A172 (cell line): Measurements from ENCODE around the gene APC2. TPM values are rescaled to one million over a fixed set of nuclear protein-coding genes. Genes with fewer than 3 reads are reported as not detected.

Experiments used
- DNase-seq: peaks from one replicate; pipeline ENCODE4 v3.0.0-alpha.2; 2015; ENCODE audit warnings: low spot score
- total RNA-seq: library from RNA; depleted of rRNA; stranded (reverse); fragments of >200 nt; shearing (Covaris generic); gene quantifications from 2 replicates; pipeline ENCODE4 v1.2.3, GENCODE V29; 2014

Gene APC2
- total RNA-seq, 1 experiment from 2014 or later, result 0.79 TPM

DNA sequence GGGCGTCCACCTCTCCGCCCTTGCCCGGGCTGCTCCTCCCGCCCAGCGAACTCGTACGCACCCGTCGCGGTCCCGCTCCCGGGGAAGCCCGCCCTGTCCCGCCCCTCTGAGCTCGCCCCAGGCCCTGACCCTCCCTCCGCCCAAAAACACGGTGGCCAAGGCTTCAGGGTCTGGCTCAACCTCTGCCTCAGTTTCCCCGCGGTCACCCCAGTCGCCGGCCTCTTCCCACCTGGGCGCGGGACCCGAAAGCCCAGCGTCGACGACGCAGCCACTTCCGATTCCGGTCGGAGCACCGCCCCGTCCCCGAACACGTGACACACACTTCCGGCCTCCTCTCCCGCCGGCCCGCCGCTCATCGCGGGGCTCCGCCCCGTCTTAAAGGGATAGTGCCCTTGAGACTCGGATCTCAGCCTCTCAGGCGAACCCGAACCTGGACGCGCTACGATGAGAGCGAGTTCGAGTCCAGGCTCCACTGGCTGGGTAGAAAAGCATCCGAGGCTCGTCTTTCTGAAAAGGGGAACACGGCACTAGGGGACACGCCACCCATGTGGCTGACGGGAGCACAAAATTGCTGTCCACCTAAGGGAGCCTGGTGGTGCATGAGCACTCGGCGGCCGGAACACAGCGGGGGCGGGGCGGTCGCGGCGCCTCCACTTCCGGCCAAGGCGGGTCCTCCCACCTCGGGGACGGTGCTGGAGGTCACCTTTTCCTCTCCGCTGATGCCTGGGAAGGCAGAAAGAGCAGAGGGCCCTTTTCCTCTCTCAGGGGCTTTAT lies 29.2 kb downstream of the APC2 start, which contains the start of gene C19orf25:
C19orf25 (minus strand) TSS at position 282 of the 774 bp plus-strand sequence. CDS start 312 bp downstream, outside the sequence.
- peak; percentile 90 for DNase-seq

DNA sequence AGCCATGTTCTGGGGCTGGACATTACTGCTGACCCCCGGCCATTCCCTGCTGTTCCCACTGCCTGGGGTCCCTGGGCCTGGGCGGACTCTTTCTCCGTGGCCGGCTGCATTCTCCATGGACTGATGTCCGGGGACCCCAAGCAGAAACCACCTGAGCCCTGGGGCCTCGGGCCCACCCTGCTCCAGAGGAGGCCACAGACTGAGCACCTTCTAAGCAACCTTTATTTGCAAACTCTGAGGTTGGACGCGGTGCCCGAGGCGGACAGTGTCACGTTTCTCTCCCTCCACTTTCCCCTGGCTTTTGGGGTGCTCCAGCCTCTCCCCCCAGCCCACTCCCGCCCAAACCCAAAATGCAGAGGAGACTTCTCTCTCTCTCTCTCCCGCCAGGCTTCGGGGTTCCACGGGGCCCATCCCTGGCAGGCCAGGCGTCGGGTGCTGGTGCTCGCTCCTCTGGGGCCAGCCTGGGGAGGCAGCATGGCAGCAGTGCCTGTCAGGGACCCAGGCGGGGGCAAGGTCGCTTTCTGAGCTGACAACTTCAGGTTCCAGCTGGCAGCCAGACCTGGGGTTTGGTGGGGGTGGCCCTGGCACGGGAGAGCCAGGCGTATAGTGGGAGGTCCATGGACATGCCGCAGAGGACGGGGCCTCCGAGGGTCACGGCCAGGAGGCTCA lies 31.4 kb downstream of the APC2 start:
- no peak for DNase-seq

DNA sequence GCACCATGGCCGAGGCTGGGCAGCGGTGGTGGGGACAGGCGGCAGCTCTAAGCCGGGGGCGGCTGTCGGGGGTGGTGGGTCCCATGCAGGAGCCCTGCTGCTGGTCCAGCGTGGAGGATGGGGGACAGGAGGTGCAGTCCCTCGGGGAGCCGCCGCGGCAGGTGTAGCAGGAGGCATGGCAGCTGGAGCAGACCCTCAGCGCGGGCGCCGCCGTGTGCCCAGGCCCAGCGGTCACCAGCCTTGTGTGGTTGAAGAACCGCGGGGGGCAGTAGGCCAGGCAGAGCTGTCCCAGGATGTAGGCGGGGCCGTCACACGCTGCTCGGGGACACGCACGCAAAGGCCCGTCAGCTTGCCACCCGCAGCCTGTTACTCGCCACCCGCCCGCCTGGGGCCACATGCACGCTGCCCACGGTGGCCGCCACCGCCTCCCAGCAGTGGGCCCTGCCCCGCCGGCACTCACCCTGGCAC lies 32.0 kb downstream of the APC2 start:
- no peak for DNase-seq

DNA sequence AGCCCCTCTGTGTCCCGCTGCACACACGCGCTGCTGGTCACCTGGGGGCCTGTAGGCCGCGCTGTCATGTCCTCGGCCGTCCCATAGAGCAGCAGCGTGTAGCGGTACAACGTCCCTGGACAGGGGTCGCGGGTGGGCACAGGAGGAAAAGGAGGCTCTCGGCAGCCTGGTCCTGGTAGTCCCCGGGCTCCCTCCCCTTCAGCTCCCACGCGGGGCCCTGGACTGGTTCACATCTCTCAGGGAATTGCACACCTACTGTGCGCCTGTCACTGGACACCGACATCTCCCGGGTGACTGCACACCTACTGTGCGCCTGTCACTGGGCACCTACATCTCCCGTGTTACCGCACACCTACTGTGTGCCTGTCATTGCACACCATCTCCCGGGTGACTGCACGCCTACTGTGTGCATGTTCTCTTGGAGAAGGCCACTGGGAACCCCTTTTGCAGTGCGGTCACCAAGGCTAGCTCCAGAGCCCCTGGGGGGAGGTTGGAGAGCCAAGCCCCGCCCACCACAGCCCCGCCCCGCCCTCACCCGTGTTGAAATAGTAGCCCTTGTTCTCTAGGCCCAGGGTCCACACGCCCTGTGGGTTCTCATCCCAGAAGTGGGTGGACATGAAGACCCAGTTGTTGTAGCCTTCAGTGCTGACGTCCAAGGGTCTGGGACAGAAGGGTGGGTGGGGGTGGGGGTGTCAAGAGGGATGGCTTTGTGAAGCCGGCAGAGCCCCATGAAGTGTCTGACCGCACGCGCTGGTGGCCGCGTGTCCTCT lies 32.6 kb downstream of the APC2 start:
- no peak for DNase-seq

DNA sequence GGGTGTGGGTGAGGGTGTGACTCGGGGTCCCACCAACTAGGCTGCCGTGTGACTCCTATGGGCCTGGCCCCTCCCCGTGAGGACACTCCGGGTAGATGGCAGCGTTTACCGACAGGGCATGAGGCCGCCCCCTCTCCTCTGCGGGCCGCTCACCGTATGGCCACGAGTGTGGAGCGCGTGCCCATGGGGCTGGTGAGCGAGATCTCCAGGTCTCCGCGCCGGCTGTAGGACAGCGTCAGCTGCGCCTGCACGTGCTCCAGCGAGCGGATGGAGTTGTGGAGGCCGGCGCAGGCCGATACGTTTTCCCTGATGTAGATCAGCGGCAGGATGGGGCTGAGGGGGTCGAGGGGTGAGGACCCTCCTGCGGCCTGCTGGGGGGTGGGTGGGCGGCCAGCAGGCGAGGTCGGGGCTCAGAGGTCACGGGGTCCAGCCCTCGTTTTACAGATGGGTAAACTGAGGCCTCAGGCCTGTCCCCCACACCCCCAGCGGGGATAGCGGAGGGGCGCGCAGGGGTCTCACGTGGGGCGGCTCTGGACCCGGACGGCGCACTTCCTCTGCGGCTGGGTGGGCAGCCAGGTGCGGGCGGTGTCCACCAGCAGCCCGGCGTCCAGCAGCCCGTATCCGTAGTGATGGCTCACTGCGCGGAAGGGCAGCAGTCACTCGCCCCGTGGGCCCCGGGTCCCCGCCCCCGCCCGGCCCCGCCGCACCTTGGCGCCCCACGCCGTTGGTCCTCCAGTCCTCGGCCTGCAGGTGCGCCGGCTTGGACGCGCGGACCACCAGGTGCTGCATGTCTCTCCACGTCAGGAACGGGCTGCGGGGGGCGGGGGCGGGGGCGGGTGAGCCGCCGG lies 33.4 kb downstream of the APC2 start:
- DNase-seq, result no peak

DNA sequence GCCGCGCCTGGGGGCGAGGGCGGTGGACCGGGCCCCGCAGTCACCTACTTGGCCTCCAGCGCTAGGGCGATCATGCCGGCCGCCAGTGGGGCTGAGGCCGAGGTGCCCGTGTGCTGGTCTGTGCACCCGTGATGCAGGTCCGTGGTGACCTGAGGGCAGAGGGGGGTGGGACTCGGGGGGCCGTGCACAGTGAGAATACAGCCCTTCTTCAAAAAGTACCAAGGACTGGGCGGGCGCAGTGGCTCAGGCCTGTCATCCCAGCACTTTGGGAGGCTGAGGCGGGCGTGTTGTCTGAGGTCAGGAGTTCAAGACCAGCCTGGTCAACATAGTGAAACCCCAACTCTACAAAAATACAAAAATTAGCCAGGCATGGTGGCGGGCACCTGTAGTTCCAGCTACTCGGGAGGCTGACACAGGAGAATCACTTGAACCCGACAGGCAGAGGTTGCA lies 34.1 kb downstream of the APC2 start:
- DNase-seq, result no peak

DNA sequence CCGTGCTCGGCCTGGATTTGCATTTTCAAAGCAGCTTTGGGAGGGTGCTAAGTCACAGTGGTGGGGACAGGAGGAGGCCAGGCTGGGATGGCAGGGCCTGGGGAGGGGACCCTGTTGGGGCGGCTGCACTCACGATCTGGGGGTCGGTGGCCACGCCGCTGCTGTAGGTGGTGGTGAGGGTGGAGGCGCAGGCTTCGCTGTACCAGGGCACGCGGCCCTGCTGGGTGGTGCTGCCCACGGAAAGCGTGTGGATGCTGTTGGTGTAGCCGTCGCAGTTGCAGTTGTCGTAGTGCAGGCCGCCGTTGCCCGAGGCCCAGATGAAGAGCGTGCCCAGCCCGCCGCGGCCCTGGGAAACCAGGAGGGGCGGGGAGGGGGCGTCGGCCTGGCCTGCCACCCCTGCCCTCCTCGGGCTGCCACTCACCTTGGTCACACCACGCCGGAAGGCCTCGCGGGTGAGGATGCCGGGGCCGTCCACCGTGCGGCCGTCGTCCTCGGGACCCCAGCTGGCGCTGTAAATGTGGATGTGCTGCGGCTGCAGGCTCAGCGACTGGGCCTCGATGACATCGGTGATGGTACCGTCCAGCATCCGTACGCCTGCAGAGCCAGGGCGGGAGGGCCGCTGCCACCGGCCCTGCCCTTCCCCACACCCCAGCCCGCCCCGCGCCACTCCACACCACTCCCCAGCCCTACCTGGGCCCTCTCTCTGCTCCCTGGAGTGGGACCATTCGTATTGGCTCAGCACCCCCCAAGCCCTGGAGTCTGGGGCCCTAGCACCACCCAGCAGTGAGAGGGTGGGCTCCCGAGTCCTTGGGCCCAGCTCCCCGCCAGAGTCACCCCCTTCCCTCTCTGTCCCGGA lies 37.0 kb downstream of the APC2 start:
- no peak for DNase-seq

DNA sequence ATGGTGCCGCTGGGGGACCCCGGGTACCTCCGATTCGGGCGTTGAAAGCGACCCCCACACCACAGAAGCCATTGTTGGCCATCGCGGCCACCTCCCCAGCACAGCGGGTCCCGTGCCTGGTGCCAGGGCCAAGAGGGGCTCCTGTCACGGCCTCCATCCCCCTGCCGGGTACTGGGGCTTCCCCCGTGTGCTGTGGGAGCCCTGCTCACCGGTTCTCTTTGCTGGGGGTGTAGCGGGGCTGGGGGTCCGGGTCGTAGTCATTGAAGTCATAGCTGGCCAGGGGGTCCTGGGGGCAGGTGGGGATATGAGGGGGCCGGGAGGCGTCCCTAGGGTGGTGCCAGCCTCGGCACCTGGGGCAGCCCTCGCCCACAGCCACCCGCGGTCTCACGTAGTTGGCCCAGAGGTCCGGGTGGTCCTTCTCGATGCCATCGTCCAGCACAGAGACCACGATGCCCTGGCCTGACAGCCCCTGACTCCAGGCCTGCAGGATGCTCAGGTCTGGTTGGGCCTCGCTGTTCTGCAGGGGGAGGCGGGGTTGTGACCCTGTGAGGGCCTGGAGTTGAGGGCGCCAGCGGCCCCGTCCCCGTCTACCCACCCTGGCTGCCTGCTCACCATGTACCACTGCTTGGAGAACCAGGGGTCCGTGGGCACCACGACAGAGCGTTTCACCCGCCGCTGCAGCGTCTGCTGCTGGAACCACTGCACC lies 37.8 kb downstream of the APC2 start:
- no peak for DNase-seq

DNA sequence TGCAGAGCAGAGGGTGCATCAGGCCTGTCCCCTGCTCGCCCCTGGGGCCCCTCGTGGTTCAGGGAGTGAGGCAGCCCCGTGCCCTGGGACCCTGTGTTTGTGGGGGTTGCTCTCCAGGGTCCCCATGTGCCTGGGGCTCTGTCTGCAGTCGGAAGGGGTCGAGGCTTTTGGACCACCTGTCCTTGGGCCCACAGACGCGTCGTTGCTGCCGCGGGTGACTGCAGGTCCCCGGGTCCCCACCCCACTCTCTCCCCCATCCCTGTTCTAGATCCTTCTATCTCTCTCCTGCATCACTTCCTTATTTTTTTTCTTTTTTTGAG lies 38.3 kb downstream of the APC2 start:
- DNase-seq, result no peak

DNA sequence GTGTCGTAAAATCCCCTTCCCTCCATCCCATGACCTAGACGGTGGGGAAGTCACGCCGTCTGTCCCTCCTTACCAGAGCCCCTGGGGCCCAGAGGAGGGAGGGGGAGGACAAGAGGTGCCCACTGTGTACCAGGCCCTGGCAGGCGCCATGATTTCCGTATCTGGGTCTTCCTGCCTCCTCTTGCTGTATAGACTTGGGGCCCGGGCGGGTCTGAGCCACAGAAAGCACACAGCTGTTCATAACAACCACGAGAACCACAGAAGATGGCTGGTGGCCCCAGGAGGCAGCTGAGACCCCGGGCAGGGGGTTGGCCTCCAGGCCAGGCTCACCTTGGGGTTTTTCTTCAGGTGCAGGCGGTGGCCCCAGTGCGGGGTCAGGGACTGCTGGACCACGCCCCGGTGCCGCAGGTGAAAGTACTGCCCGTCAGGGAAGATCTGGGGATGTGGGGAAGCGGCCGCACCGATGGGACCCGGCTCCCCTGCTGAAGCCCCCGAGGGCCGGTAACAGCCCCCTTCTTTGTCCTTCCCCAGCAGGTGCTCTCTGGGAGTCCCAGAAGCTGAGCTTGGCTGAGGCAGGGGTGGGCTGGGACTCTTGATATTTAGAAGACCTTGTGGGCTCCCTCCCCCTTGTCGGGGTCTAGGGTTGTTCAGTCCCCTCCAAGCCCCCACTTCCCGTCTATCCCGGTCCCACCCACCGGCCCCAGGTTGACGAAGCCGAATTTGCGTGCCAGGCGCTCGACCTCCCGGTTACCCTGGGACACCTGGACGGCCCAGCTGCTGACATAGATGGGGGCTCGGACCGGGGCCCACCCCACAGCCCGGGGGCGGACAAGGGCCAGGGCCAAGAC lies 39.8 kb downstream of the APC2 start:
- DNase-seq, result no peak

DNA sequence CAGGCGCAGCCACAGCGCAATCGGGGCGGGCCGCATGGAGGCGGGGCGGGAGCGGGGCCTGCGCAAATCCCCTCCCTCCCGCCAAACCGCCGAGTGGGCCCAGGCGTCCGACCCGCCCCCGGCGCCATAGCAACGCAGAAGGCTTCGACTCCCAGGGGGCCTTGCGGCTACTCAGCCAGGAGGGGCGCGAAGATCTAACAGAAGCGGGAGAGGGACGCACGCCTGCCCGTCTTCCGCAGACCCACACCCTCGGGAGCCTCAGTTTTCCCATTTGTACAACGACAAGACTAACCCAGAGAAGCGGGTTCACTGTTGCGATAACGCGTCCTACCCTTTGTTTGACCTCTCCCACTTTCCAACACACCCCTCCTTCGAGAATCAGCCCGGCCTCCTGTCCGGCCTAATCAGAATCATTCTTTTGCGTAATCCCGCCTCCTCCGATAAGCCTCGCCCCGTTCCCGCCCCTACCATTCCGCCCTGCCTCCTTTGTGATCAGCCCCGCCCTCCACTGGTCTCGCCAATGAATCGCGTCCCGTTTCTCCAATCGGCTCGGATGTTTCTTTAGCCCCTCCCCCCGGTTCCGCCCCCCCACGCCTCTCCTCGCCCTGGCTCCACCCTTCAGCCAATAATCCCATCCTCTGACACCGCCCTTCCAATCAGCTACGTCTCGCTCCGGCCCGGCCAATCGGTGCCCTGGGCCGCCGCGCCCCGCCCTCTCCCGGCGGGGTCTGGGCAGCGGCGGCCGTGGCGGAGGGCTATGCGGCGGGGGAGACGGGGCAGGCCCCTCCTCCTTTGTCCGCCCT lies 40.6 kb downstream of the APC2 start, which contains the start of gene PCSK4:
PCSK4 (minus strand) TSS at position 40 of the 803 bp plus-strand sequence; CDS start at position 36, 4 bp downstream.
- DNase-seq, result peak; percentile 98

DNA sequence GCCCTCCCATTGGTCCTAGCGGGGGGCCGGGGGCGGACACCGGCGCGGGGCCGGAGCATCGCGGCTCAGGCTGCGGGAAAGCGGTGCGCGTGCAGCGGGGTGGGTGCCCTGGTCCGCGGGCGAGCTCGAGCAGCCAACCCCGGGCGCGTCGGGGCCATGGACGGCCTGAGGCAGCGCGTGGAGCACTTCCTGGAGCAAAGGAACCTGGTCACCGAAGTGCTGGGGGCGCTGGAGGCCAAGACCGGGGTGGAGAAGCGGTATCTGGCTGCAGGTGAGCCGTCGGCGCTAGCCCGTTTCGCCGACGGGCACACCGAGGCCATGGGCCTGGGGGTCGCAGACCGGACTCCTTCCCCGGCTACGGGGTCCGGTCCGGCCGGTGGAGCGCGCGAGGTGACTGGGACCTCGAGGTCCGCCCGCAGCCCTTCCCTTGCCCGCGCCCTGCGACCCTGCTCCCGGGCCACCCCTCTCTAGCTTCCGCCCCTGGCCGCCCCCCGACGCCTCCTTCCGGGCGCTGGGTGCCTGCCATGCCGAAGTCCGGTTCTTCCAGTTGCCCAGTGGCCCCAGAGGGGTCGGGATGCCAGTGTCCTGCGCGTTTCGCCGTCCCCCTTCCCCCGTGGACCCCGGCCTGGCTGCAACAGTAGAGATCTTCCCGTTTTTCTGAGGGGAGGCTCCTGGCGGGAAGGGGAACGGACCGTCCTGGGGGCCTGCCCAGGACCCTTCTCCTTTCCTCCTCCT lies 41.4 kb downstream of the APC2 start, which contains the start of gene REEP6:
REEP6 (plus strand) TSS at position 68 of the 735 bp plus-strand sequence; CDS start at position 157, 89 bp downstream.
- no peak for DNase-seq

DNA sequence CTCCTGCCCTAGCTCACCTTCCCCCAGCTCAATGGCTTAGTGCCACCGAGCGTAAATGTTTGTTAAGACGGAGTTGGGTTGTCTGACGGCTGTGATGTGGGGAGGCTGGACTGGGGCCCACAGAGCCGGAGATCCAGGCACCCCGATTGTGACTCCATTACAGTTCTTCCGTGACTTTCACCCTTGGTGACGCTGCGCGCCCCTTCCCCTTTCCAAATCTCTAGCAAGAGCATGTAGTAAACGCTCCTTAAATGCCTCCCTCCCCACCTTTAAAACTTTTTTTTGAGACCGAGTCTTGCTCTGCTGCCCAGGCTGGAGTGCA lies 41.9 kb downstream of the APC2 start:
- DNase-seq, result no peak

DNA sequence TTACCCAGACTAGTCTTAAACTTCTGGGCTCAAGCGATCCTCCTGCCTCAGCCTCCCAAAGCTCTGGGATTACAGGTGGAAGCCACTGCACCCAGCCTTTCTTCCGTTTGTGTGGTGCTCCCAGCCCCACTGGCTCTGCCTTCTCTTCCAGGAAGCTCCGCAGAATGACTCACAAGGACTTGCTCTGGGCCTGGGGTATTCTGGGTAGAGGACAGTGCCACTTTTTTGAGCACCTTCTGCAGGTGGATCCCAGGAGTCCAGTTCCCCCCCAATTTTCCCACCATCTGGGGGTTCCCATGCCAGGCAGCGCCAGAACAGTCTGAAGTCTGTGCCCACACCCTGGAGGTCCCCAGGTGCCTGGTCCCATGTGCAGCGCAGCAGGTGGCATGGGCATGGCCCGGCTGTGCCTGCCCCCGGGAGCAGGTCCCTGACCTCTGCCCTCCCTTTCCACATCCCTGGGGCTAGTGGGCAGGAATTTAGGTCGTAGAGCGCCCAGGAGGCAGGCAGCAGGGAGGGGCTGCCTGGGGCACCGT lies 42.6 kb downstream of the APC2 start:
- DNase-seq, result peak; percentile 43

DNA sequence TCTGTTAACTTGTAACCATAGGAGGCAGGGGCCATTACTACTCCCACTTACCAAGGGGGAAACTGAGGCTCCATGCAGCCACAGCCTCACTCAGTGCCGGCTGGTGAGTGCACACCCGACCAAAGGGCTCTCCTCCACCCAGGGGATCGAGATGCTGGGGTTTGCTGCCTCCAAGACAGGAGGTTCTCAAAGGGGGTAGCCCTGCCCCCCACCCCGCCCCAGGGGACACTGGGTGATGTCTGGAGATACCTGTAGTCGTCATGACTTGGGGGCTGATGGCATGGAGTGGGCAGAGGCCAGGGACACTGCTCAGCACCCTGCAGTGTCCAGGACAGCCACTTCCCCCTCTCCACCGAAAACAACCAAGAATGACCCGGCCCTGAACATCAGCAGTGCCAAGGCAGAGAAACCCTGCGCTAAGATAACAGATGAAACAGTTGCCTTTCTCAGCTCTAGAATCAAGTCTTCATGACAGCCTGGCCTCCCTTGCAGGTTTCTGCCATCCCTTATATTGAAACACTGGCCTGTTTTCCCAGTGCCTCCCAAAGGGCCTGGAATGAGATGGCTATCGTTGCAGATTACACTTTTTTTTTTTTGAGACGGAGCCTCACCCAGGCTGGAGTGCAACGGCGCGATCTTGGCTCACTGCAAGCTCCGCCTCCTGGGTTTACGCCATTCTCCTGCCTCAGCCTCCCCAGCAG lies 44.3 kb downstream of the APC2 start:
- DNase-seq, result no peak

DNA sequence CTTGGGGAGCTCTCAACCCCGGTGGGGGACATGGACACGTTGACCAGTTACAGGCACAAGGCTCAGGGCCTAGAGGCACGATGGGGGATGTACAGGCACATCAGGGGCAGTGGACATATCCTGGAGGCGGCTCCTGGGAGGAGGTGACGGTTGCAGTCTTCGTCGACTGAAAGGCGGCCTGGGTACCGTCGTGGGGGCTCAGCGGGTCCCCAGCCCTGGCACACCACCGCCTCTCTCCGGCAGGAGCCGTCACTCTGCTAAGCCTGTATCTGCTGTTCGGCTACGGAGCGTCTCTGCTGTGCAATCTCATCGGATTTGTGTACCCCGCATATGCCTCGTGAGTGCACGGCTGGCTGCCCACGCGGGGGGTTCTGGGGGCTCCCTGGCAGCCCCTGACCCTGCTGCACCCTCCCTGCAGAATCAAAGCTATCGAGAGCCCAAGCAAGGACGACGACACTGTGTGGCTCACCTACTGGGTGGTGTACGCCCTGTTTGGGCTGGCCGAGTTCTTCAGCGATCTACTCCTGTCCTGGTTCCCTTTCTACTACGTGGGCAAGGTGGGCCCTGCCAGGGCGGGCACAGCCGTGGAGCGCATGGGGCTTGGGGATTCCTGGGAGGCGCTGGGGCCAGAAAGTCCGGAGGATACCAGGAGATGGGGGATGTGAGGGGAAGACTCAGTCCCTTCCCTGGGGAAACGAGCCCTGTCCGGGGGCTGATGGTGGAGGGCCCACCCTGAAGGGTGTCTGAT lies 45.3 kb downstream of the APC2 start:
- no peak for DNase-seq
